HT-29 (cell line): ENCODE measurements around the gene ARTN. TPM values are rescaled to one million over a fixed set of nuclear protein-coding genes. Genes with fewer than 3 reads are reported as not detected.

Experiments used
- DNase-seq: peaks from one replicate; pipeline ENCODE4 v3.0.0-alpha.2; 2015; ENCODE audit warnings: low spot score
- total RNA-seq: library from RNA; depleted of rRNA; stranded (reverse); fragments of >200 nt; shearing (Covaris generic); gene quantifications from 2 replicates; pipeline ENCODE4 v1.2.3, GENCODE V29; 2014

Gene ARTN
- total RNA-seq, 1 experiment from 2014 or later: not detected

GRCh38 chr1:43970502-43970901 is 36.9 kb downstream of the ARTN start:
- peak; percentile 5 for DNase-seq

- no peak for DNase-seq
These were observed 37.3 kb downstream of the ARTN start for GRCh38 chr1:43970911-43971310.

GRCh38 chr1:43971336-43971980 is 37.9 kb downstream of the ARTN start:
- DNase-seq: no peak

- peak; percentile 4 for DNase-seq
These were observed 40.4 kb downstream of the ARTN start for GRCh38 chr1:43973981-43974442.

GRCh38 chr1:43974443-43975248 is 41.0 kb downstream of the ARTN start, which contains the start of gene ATP6V0B:
Gene ATP6V0B (plus strand): TSS chr1:43974960. CDS start chr1:43975041, 81 bp downstream.
- DNase-seq: peak; percentile 97

GRCh38 chr1:43975249-43975961 is 41.8 kb downstream of the ARTN start:
- peak; percentile 50 for DNase-seq

- no peak for DNase-seq
These were observed 42.4 kb downstream of the ARTN start for GRCh38 chr1:43976045-43976444.

- DNase-seq: no peak
These were observed 43.3 kb downstream of the ARTN start for GRCh38 chr1:43976890-43977289.

- no peak for DNase-seq
These were observed 44.0 kb downstream of the ARTN start for GRCh38 chr1:43977376-43978263.

- DNase-seq: no peak
These were observed 44.6 kb downstream of the ARTN start for GRCh38 chr1:43978264-43978550.

- DNase-seq: peak; percentile 25
These were observed 45.1 kb downstream of the ARTN start, which contains the start of gene B4GALT2 for GRCh38 chr1:43978551-43979260. Gene B4GALT2 (plus strand): TSS chr1:43979210. CDS start chr1:43981161, 1,951 bp downstream.

GRCh38 chr1:43979261-43979527 is 45.6 kb downstream of the ARTN start:
- no peak for DNase-seq

GRCh38 chr1:43979528-43980254 is 46.1 kb downstream of the ARTN start:
- DNase-seq: peak; percentile 51

GRCh38 chr1:43980255-43981134 is 46.9 kb downstream of the ARTN start:
- peak; percentile 39 for DNase-seq

- DNase-seq: peak; percentile 61
These were observed 47.5 kb downstream of the ARTN start for GRCh38 chr1:43981135-43981491.

GRCh38 chr1:43981636-43982035 is 48.0 kb downstream of the ARTN start:
- DNase-seq: no peak

GRCh38 chr1:43982241-43982640 is 48.6 kb downstream of the ARTN start:
- DNase-seq: no peak

- no peak for DNase-seq
These were observed 49.2 kb downstream of the ARTN start for GRCh38 chr1:43982808-43983207.

- no peak for DNase-seq
These were observed 49.8 kb downstream of the ARTN start for GRCh38 chr1:43983253-43983899.
